HG03095 (cell line): ENCODE data around the gene ADGRD1.
"Not testable (repeated sequence)": the region's sequence is repeated elsewhere in the genome, so short reads cannot be mapped to it uniquely, and the experiment has no call there.

ENCODE experiments used
- ATAC-seq: cut with Tn5 transposase; IDR thresholded peaks from one replicate; pipeline ENCODE4 v1.9.1; 2021; ENCODE audit warnings: moderate library complexity; ENCODE audit not compliant: unreplicated experiment

Gene ADGRD1

DNA sequence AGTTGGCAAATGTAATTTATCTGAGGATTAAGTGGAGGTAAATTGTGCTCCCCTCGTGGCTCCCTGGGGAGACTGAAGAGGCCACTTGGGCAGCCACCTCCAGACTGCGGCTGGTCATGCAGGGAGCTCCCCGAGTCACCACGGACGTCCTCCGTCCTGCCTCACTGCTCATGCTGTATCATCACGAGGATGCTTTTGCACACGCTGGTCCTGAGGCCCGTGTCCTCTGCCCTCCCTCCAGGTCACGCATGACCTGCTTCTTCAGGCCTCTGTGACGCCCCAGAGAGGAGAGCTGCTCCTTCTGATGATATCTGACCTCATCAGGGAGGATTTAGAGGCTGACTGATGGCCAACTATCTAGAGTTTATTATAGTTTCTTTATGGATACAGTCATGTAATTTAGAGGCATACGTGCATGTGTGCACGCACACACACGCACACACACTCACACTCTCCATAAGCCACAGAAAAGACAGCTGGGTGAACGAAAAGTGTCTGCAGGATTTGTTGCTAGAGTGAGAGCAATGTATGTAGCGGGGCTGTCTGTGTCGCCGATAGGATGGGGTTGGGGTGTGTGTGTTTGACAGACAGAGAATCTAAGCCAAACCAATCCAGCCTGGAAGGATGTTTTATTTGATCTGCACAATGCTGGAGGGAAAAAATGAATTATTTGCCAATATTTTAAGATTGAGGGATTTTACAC, 160.0 kb downstream of the ADGRD1 start:
- no peak for ATAC-seq

DNA sequence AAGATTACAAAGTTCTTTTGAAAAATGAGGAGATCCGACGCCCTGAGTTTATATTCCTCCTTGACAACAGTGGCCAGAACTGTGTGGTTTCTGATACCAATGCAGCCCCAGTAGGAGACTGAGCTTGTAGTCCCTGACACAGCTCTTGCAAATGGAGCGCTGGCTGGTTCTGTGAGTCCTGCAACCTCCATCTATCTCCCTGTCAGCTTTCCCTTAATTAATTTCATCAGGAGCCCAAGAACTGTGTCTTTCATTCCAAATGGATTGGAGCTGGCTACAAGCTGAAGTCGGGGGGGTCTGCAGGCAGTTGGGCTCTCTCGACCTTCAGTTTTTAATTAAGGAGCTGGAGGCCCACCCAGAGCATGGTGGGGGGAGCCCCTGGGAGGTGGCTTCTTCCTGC, 160.6 kb downstream of the ADGRD1 start:
- ATAC-seq, result no peak

DNA sequence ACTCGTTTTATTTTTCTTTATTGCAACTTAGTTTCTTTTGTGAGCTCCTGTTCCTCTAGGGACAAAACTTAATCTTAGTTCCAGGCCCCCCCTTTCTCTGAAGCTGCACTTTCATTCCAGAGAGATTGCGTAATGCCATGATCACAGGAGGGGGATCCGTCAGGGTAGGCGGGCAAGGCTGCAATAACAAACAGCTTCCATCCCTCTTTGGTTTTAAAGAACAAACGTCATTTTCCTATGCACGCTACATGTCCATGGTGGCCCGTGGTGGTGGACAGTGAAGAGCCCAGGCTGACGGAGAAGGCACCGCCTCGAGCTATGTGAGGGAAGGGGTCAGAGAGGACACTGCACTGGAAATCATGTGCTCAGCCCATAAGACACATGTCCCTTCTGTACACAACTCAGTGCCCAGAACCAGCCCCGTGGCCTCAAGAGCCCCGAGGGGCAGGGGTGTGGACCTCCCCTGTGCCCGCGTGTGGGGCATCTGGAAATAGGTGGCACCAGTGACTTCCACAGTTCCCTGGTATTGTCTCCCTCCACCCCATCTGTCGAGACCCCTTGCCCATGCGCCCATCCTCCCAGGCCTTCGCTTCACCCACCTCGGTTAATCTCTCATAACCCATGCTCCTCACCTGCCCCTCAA, 161.4 kb downstream of the ADGRD1 start:
- ATAC-seq, result no peak

DNA sequence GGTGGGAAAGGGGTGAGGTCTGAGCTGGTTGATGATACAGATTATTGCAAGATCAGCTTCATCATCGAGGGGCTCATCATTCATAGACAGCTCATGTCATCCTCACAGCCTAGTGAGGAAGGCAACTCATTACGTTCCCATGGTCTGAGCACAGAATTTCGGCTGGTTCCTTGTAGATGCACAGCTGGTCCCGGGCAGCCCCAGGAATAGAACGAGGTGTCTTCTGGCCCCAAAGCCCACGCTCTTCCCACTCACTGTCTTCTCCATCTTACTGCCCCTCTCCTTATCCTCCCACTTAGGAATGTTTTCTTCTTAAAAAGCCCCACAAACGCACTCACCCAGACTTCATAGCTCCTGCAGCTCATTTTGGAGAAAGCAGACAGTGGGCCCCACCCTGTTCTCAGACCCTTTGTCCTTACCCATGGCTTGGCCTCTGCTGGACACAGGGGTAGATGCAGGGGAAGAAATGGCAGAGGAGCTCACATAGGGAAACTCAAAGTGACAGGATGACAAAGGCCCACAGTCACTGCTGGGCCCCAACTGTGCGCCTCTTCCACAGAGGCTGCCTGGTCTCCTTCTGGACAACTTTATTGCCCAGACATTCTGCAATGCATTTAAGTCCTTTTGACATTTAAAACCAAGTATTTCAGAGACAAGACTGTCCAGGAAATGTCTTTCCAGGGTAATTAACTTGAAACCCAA, 162.2 kb downstream of the ADGRD1 start:
- no peak for ATAC-seq

DNA sequence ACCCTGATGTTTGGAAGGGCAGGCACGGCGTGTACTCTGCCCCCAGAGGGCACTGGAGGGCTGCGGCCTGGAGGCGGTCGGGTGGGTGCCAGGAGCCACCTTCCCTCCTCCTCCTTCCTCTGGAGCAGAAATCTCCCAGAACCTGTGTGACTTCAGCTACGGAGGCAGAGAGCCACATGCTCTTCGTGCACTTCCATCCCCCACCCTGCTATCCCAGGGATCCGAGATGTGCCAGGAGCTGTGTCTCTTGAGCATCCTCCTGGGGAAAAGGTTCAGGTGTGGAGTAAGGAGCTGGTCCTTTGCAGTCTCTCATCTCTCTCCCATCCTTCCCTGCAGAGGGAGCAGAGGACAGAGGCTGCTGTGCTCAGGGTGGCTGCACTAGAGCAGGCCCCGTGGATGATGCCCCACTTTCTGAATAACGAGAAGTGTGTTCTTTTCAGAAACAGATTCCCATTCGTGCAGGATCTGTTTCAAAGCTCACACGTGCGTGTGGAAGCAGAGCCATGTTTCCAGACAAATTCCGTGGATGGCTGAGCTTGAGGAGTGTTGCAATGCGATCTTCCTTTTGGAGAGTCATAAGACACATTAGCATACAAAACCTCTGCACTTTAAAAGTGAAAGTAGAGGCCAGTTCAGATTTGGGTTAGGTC, 162.9 kb downstream of the ADGRD1 start:
- no peak for ATAC-seq

DNA sequence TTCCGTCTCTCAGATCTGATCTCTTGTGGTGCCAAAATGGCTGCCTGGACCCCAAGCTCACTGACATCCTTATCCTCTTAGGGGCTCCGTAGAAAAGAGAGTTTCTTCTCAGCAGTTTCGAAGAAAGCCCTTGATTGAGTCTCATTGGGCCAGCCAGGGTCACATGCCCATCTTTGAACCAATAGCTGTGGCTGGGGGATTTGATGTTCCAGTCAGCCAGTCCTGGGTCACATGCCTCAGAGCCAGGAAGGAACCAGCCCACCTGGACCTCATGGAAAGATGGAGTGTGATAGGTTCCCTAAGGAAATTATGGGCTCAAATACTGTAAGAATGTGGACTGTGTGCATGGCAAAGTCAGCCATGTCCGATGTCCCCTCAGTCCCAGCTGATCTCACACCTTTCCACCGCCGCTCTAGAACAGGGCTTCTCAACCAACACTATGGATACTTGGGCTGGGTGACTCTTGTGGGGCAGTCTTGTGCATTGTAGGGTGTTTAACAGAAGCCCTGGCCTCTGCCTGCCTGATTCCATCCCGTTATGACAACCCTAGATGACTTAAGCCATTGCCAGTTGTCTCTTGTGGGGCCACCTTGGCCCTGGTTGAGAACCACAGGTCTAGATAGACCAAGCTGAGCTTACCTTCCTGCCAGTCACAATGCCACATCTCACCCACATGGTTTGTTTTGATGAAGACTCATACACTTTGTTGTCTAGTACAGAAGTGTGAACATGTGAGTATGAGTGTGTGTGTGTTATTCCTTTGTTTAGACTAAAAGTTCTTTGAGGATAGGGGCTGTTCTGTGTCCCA, 163.9 kb downstream of the ADGRD1 start:
- ATAC-seq, result no peak

DNA sequence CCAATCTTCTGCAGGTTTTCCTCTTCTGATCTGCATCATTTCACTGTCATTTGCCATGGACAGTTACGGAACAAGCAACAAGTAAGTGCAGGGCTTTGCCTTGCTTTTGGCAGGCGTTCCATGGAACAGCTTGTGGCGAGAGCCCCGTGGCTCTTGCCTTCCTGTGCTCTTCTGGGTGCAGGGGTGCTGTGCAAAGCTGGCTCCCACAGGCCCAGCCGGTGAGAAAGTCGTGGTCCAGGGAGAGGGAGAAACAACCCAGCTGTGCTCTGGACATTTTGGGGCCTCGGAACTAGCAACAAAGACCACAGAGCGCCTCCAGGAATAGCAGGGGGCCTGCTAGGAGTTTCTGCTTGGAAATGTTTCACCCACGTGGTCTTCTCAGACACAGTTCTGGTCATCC, 164.7 kb downstream of the ADGRD1 start:
- ATAC-seq, result no peak

DNA sequence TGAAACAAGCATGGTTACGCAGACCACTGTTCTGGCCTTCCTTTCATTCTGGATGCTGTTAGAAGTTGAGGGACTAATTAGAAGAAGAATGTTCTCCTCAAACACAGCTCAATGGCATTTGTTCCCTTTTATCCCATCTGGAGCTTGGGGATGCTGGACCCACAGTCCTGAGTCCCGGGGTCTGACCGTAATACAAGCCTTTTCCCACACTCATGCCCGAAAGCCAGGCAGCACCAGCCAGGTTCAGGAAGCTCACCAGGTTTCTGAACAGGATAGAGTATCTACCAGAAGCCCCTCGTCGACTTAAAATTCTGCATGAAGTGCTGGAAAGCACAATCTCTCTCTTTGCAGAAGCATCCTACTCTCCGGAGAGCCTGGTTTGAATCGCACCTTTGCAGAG, 165.6 kb downstream of the ADGRD1 start:
- not testable (repeated sequence) for ATAC-seq

DNA sequence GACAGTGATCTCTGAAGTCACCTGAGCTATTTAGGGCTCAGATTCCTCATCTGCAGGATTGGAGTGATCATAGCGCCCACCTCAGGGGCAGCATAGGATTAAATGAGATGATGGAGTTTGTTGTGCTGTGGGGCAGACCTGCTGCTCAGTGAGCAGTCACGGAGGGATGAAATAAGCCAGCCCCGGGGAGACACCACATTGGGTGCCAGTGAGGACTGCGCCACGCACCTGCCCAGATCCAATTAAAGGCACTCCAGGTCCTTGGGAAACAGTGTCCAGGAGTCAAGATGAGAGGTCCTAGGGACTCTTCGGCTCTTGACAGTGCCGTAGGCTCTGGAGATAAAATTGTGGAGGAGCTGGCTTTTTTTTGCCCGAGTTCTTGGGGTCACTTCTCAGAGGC, 166.2 kb downstream of the ADGRD1 start:
- no peak for ATAC-seq

DNA sequence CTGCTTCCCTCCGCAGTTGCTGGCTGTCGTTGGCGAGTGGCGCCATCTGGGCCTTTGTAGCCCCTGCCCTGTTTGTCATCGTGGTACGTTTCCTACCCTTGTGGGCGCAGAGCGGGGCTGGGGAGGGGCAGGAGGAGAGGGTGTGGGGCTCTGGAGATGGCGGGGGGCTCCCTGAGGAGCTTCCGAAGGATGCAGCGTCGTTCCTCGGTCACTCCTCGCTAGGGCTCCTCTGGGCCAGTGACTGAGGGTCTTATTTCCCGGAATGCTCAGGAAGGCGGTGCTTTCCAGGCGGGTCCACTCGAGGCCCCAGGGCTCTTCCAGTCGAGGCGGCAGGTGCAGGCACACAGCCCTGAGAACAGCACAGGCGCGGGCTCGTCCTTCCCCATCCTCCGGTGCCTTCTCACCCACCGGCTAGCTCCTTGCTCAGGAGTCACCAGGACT, 167.1 kb downstream of the ADGRD1 start:
- ATAC-seq, result no peak

DNA sequence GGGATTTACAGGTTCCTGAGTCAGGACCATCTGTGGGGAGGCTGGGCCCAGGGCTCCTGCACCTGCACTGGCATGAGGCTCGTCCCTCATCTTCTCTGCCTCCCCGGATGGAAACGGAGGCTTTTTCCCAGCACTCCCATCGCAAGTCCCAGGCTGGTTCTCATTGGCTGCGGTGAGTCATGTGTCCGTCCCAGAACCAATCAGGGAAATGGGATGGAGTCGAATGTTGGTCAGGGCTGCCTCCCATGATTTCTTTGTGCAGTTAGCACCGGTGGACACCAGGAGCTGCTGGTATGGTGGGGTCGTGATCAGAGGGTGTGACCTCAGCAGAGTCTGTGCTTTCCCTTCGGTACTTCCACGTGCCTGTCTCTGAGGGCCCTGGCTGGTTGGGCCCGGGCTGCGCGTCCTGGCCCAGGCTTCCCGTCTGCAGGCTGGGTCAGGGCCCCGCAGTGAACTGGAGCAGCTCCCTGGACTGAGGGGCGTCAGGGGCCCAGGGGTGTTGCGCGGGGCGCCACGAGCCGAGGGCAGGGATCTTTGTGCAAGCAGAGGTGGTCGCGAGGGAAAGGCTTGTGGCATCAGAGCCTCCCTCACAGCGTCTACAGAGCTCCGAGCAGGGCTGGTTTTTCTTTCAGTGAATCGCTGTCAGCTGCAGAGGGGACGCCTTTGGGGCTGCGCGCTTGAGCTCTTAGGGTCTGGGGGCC, 168.1 kb downstream of the ADGRD1 start:
- no peak for ATAC-seq

DNA sequence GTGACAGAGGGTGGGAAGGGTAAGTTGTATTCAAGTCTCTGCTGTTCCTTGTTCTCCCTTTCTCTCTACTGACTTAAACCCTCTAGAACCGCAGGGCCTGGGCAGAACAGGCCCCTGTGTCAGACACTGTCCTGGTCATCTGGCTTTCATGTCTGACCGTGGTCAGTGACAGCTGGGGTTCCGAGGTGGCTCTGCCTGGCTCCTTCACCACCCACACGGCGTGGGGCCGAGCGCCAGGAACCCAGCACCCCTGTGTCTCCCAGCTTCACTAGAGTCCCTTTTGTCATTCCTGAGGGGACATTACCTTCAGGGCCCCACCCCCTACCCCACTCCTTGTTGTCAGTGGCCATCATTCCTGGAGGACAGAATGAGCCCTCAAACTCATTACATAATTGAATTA, 168.9 kb downstream of the ADGRD1 start:
- no peak for ATAC-seq

DNA sequence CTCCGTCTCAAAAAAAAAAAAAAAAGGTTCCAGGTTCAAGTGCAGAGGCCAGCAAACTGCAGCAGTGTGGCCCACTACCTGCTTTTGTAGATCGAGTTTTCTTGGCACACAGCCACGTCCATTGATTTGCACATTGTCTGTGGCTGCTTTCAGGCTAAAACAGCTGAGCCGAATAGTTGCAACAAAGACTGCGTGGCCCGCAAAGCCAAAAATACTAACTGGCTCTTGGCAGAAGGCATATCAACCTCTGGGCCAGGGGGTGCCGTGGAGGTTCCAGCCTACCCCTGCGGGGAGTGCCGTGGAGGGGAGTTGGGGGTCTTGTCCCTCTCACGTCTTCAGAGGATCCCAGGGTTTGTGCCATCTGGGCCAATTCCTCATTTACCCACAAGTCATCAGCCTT, 170.1 kb downstream of the ADGRD1 start:
- no peak for ATAC-seq

DNA sequence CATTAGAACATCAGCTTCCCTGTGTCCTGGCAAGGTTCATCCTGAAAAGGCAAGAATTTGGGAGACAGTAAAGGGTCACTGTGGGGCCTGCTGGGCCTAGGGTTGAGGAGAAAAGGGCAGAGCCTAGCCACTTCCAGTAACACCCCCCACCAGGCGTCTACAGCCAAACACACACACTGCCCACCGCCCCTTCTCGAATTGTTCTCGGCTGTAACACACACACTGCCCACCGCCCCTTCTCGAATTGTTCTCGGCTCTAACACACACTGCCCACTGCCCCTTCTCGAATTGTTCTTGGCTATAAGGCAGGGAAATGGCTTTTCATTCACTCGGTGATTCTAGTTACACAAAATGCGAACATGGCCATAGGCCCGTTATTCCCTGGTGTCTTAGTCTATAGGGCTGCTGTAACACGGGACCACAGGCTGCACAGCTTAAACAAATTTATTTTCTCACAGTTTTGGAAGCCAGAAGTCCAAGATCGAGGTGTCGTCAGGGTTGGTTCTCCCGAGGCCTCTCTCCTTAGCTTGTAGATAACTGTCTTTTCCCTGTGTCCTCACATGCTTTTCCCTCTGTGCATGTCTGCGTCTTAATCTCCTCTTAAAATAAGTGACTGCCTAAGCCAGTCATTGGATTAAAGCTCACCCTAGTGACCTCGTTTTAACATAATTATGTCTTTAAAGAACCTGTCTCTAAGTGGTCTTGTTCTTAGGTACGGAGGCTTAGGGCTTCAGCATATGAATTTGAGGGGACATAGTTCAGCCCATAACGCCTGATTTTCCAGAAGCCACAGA, 171.0 kb downstream of the ADGRD1 start:
- no peak for ATAC-seq

DNA sequence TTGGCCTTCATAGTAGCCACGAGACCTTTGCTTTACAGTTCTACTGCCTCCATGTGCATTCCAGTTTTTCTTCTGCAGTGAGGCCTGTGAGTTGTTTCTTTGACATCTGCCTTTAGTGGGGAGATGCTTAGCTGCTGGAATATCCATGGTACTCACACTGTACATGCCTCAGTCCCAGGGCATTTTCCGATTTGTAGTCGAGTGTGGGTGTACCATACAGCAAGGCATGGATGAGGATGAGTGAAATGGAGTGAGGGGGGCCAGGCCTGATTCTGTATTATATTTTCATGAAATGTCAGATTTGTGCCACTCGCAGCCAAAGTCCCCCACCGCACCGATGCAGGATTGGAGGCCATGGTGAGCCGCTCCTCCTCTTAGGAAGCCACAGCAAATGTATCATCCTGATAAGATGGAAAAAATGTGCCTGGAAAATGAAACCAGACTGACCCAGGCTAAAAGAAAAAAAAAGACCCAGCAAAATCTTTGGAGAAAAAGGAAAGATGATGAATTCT, 173.0 kb downstream of the ADGRD1 start:
- no peak for ATAC-seq

DNA sequence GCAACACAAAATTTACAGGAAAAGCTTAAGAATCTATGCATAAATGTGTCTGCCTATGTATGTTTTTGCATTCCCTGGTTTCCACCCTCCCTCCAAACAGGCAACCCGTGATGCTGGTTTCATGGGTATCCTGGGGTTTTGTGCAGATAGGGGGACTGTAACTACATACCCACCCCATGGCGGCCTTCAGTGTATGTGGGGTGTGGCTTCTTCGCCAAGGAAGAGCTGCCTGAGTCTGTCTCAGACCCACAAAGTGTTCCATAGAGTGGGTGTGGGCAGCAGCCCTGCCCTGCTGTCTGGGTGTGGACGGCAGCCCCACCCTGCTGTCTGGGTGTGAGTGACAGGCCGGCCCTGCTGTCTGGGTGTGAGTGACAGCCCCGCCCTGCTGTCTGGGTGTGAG, 174.8 kb downstream of the ADGRD1 start:
- no peak for ATAC-seq

DNA sequence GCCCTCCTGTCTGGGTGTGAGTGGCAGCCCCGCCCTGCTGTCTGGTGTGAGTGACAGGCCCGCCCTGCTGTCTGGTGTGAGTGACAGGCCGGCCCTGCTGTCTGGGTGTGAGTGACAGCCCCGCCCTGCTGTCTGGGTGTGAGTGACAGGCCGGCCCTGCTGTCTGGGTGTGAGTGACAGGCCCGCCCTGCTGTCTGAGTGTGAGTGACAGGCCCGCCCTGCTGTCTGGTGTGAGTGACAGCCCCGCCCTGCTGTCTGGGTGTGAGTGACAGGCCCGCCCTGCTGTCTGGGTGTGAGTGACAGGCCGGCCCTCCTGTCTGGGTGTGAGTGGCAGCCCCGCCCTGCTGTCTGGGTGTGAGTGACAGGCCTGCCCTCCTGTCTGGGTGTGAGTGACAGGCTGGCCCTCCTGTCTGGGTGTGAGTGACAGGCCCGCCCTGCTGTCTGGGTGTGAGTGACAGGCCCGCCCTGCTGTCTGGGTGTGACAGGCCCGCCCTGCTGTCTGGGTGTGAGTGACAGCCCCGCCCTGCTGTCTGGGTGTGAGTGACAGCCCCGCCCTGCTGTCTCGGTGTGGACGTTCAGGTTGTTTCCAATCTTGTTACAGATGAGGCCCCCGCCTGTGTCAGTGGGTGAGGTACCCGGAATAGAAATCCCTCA, 175.4 kb downstream of the ADGRD1 start:
- not testable (repeated sequence) for ATAC-seq

DNA sequence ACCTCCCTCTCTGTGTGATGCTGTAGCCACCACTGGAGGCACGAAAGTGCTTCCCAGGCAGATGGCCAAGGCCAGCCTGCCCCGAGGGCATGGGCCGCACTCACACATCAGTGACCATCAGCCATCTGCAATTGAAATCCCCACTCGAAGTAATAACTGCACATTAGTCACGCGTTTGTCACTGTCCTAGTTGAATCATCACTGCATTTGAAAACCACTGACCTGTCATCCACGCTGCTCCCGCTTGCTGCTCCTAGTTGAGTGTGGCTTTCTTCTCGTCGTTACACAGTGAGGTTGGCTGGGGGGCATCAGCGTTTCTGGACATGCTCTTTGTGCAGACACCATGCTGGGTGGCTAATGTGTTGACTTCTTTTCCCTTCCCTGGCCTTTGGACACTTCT, 176.1 kb downstream of the ADGRD1 start:
- no peak for ATAC-seq
